ENCODE measurements around the gene MFN2. TPM values are rescaled to one million over a fixed set of nuclear protein-coding genes. Genes with fewer than 3 reads are reported as not detected.

MFN2 gene
- total and polyA plus RNA-seq, 2 experiments from 2014 or later: 15.1 to 40.4 TPM

GRCh38 chr1:11931845-11932244, 48.4 kb upstream of the MFN2 start:
- H3K4me1 Mint-ChIP-seq: peaks cover 6% of the 10 kb centered on the region
- Histone ChIP-seq H3K36me3 (ENCODE audit: insufficient read depth) (no peaks in the 10 kb centered on the region; the same call in 1 of the 2 replicates), H3K79me2 (replicated peaks; ENCODE audit: insufficient read depth) (0 out of 2 replicates have a peak, but pooled peaks cover 4% of the 10 kb centered on the region), H3K4me1 (ENCODE audit: insufficient read depth) (peaks cover 11% of the 10 kb centered on the region; the same call in 1 of the 2 replicates), H3K4me3 (no peak overlapping the region), H3K9me2 (ENCODE audit: insufficient read depth) (no peaks in the 10 kb centered on the region), H4K20me1 (replicated peaks; ENCODE audit: insufficient read depth) (no peaks in the 10 kb centered on the region), H2AFZ (no peak overlapping the region), H3F3A (replicated peaks; ENCODE audit: low read depth) (peaks cover 4% of the 10 kb centered on the region; the same call in 1 of the 2 replicates), H3K27me3 (ENCODE audit: insufficient read depth) (no peaks in the 10 kb centered on the region), H3K27ac (ENCODE audit: low read depth) (no peak overlapping the region), H3K4me2 (no peak overlapping the region)
- no peak overlapping the region for H3K27ac Mint-ChIP-seq
- no peaks in the 10 kb centered on the region for H3K36me3 Mint-ChIP-seq (ENCODE audit: low read depth)
- TF ChIP-seq CREB1 (CRISPR knock-in tag; IDR thresholded peaks at IDR 0.05; ENCODE audit: low read depth): no peak
- TF ChIP-seq JUNB (IDR thresholded peaks at IDR 0.05; ENCODE audit: unreplicated experiment): no peak
- no peak for TF ChIP-seq ETS1 (IDR thresholded peaks at IDR 0.05)
- TF ChIP-seq EZH2 (IDR thresholded peaks at IDR 0.05; ENCODE audit: low read depth, unreplicated experiment): no peak
- no peak for TF ChIP-seq EZH2phosphoT487 (IDR thresholded peaks at IDR 0.05; ENCODE audit: unreplicated experiment)
- H3K27me3 Mint-ChIP-seq (ENCODE audit: insufficient read depth, low read depth, poor library complexity): peaks cover 7% of the 10 kb centered on the region
- ATAC-seq: no peak
- no peak overlapping the region for H3K4me3 Mint-ChIP-seq
- H3K9me3 Mint-ChIP-seq: no peaks in the 10 kb centered on the region
- DNase-seq (ENCODE audit: low spot score): no peak

DNA sequence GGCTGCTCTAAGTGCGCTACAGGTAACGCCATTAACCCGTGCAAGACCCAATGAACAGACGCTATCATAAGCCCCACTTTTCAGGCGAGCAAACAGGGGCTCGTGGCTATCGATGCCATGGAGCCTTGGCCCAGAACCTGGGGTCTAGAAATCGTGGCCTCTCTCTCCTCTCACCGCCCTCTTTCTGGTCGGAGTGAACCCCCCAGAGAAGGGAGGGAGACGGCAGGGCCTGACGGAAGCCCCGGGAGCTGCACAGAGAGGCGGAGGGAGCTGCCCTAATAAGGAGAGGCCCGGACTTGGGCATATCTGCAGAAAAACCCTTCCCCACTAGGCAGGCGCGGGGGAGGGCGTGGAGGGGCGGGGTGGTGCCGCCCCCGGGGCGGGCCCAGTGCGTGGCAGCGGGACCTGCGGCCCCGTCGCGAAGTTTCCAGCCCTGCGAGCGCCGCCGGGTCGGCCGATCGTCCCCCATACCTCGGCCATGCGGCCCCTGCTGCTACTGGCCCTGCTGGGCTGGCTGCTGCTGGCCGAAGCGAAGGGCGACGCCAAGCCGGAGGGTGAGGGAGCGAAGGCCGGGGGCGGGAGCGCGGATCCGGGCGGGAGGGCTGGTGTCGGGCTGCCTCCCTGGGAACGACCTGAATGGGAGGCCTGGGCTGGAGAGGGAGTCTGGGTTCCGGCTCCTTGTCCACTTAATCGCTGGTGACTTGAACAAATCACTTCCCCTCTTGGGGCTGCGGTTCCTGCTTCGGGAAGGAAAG, 45.8 kb upstream of the MFN2 start, which contains the start of gene PLOD1:
Gene PLOD1, plus strand, starts transcription at position 416 of the 755 bp plus-strand sequence. Its CDS starts 63 bp downstream, at position 479.
- Histone ChIP-seq H3K36me3 (ENCODE audit: insufficient read depth) (no peaks in the 10 kb centered on the region; the same call in 1 of the 2 replicates), H3K4me3 (peak within 1 kb of the TSS; percentile 64), H2AFZ (peak within 1 kb of the TSS; percentile 94), H3K4me2 (peak within 1 kb of the TSS; percentile 86), H3K79me2 (replicated peaks; ENCODE audit: insufficient read depth) (0 out of 2 replicates have a peak, but pooled peaks cover 4% of the 10 kb centered on the region), H3F3A (replicated peaks; ENCODE audit: low read depth) (peaks cover 4% of the 10 kb centered on the region; the same call in 1 of the 2 replicates), H4K20me1 (replicated peaks; ENCODE audit: insufficient read depth) (no peaks in the 10 kb centered on the region), H3K4me1 (ENCODE audit: insufficient read depth) (peaks cover 11% of the 10 kb centered on the region; the same call in 1 of the 2 replicates), H3K9me2 (ENCODE audit: insufficient read depth) (no peaks in the 10 kb centered on the region), H3K27ac (ENCODE audit: low read depth) (peak within 1 kb of the TSS; percentile 90), H3K27me3 (ENCODE audit: insufficient read depth) (no peaks in the 10 kb centered on the region)
- DNase-seq (ENCODE audit: low spot score) (peak; percentile 82), ATAC-seq (peak; percentile 92)
- Mint-ChIP-seq H3K4me1 (peaks cover 15% of the 10 kb centered on the region), H3K27me3 (ENCODE audit: insufficient read depth, low read depth, poor library complexity) (peaks cover 16% of the 10 kb centered on the region), H3K9me3 (no peaks in the 10 kb centered on the region), H3K4me3 (peak within 1 kb of the TSS; percentile 79), H3K27ac (peak within 1 kb of the TSS; percentile 93), H3K36me3 (ENCODE audit: low read depth) (0 out of 3 replicates have a peak, but pooled peaks cover 2% of the 10 kb centered on the region)
- TF ChIP-seq, protein P1, sequence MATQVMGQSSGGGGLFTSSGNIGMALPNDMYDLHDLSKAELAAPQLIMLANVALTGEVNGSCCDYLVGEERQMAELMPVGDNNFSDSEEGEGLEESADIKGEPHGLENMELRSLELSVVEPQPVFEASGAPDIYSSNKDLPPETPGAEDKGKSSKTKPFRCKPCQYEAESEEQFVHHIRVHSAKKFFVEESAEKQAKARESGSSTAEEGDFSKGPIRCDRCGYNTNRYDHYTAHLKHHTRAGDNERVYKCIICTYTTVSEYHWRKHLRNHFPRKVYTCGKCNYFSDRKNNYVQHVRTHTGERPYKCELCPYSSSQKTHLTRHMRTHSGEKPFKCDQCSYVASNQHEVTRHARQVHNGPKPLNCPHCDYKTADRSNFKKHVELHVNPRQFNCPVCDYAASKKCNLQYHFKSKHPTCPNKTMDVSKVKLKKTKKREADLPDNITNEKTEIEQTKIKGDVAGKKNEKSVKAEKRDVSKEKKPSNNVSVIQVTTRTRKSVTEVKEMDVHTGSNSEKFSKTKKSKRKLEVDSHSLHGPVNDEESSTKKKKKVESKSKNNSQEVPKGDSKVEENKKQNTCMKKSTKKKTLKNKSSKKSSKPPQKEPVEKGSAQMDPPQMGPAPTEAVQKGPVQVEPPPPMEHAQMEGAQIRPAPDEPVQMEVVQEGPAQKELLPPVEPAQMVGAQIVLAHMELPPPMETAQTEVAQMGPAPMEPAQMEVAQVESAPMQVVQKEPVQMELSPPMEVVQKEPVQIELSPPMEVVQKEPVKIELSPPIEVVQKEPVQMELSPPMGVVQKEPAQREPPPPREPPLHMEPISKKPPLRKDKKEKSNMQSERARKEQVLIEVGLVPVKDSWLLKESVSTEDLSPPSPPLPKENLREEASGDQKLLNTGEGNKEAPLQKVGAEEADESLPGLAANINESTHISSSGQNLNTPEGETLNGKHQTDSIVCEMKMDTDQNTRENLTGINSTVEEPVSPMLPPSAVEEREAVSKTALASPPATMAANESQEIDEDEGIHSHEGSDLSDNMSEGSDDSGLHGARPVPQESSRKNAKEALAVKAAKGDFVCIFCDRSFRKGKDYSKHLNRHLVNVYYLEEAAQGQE (IDR thresholded peaks at IDR 0.05; ENCODE audit: unreplicated experiment): no peak
- TF ChIP-seq, protein P2, sequence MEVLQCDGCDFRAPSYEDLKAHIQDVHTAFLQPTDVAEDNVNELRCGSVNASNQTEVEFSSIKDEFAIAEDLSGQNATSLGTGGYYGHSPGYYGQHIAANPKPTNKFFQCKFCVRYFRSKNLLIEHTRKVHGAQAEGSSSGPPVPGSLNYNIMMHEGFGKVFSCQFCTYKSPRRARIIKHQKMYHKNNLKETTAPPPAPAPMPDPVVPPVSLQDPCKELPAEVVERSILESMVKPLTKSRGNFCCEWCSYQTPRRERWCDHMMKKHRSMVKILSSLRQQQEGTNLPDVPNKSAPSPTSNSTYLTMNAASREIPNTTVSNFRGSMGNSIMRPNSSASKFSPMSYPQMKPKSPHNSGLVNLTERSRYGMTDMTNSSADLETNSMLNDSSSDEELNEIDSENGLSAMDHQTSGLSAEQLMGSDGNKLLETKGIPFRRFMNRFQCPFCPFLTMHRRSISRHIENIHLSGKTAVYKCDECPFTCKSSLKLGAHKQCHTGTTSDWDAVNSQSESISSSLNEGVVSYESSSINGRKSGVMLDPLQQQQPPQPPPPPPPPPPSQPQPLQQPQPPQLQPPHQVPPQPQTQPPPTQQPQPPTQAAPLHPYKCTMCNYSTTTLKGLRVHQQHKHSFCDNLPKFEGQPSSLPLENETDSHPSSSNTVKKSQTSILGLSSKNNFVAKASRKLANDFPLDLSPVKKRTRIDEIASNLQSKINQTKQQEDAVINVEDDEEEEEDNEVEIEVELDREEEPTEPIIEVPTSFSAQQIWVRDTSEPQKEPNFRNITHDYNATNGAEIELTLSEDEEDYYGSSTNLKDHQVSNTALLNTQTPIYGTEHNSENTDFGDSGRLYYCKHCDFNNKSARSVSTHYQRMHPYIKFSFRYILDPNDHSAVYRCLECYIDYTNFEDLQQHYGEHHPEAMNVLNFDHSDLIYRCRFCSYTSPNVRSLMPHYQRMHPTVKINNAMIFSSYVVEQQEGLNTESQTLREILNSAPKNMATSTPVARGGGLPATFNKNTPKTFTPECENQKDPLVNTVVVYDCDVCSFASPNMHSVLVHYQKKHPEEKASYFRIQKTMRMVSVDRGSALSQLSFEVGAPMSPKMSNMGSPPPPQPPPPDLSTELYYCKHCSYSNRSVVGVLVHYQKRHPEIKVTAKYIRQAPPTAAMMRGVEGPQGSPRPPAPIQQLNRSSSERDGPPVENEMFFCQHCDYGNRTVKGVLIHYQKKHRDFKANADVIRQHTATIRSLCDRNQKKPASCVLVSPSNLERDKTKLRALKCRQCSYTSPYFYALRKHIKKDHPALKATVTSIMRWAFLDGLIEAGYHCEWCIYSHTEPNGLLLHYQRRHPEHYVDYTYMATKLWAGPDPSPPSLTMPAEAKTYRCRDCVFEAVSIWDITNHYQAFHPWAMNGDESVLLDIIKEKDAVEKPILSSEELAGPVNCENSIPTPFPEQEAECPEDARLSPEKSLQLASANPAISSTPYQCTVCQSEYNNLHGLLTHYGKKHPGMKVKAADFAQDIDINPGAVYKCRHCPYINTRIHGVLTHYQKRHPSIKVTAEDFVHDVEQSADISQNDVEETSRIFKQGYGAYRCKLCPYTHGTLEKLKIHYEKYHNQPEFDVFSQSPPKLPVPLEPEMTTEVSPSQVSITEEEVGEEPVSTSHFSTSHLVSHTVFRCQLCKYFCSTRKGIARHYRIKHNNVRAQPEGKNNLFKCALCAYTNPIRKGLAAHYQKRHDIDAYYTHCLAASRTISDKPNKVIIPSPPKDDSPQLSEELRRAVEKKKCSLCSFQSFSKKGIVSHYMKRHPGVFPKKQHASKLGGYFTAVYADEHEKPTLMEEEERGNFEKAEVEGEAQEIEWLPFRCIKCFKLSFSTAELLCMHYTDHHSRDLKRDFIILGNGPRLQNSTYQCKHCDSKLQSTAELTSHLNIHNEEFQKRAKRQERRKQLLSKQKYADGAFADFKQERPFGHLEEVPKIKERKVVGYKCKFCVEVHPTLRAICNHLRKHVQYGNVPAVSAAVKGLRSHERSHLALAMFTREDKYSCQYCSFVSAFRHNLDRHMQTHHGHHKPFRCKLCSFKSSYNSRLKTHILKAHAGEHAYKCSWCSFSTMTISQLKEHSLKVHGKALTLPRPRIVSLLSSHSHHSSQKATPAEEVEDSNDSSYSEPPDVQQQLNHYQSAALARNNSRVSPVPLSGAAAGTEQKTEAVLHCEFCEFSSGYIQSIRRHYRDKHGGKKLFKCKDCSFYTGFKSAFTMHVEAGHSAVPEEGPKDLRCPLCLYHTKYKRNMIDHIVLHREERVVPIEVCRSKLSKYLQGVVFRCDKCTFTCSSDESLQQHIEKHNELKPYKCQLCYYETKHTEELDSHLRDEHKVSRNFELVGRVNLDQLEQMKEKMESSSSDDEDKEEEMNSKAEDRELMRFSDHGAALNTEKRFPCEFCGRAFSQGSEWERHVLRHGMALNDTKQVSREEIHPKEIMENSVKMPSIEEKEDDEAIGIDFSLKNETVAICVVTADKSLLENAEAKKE (CRISPR knock-in tag; IDR thresholded peaks at IDR 0.05): no peak
- TF ChIP-seq POLR2AphosphoS5 (IDR thresholded peaks at IDR 0.05; ENCODE audit: low read depth): peak; percentile 83
- no peak for TF ChIP-seq ZNF114 (CRISPR knock-in tag; IDR thresholded peaks at IDR 0.05)
